NCI-H1694 treated with DMSO at 0.1 percent for 48 hours (cell line): ENCODE results near the gene USB1.

Experiments
- DNase-seq: peaks from one replicate; lab custom pipeline; 2025; lab: John Stamatoyannopoulos, UW

The USB1 gene

GRCh38 chr16:58019866-58020538, 18.8 kb downstream of the USB1 start:
- no peak for DNase-seq

- DNase-seq: peak; percentile 9
Measured at GRCh38 chr16:58020628-58021521, 19.7 kb downstream of the USB1 start.

GRCh38 chr16:58021661-58022551, 20.7 kb downstream of the USB1 start:
- DNase-seq: no peak

- peak; percentile 45 for DNase-seq
Measured at GRCh38 chr16:58022601-58023371, 21.6 kb downstream of the USB1 start.

GRCh38 chr16:58024486-58025350, 23.5 kb downstream of the USB1 start:
- no peak for DNase-seq

- DNase-seq: peak; percentile 33
Measured at GRCh38 chr16:58025351-58026138, 24.3 kb downstream of the USB1 start, which contains the start of gene MMP15. Gene MMP15, plus strand, starts transcription at chr16:58025754. Its CDS starts 597 bp downstream, at chr16:58026351.

GRCh38 chr16:58026139-58026704, 25.0 kb downstream of the USB1 start:
- DNase-seq: no peak

- no peak for DNase-seq
Measured at GRCh38 chr16:58026705-58027160, 25.5 kb downstream of the USB1 start.

GRCh38 chr16:58027161-58027915, 26.1 kb downstream of the USB1 start:
- DNase-seq: no peak

GRCh38 chr16:58027916-58028455, 26.8 kb downstream of the USB1 start:
- DNase-seq: no peak

GRCh38 chr16:58028541-58029070, 27.4 kb downstream of the USB1 start:
- DNase-seq: no peak

- DNase-seq: no peak
Measured at GRCh38 chr16:58029410-58029809, 28.2 kb downstream of the USB1 start.

GRCh38 chr16:58030136-58030840, 29.1 kb downstream of the USB1 start:
- DNase-seq: no peak

- no peak for DNase-seq
Measured at GRCh38 chr16:58031016-58031800, 30.0 kb downstream of the USB1 start.

- DNase-seq: no peak
Measured at GRCh38 chr16:58032710-58033293, 31.6 kb downstream of the USB1 start.

GRCh38 chr16:58034128-58034685, 33.0 kb downstream of the USB1 start:
- DNase-seq: no peak
